NCI-H2107 treated with DMSO at 0.1 percent for 48 hours (cell line): ENCODE results near the gene LRCH2.

ENCODE experiments used
- DNase-seq: peaks from one replicate; lab custom pipeline; 2025; ENCODE audit not compliant: unreplicated experiment; lab: John Stamatoyannopoulos, UW

The LRCH2 gene

GRCh38 chrX:115068896-115069295 lies 165.0 kb downstream of the LRCH2 start:
- DNase-seq, result no peak

- DNase-seq, result no peak
Measured at GRCh38 chrX:115067812-115068211, 166.1 kb downstream of the LRCH2 start.

- no peak for DNase-seq
Measured at GRCh38 chrX:115065304-115065703, 168.6 kb downstream of the LRCH2 start.
